ENCODE results near the gene RBCK1. TPM values are rescaled to one million over a fixed set of nuclear protein-coding genes. Genes with fewer than 3 reads are reported as not detected.

Gene RBCK1
- total and polyA plus RNA-seq, 10 of the 15 experiments (the other 5 are each of a cell fraction or from before 2014, with no cell fraction given) = 14.1 to 99.7 (median 76.0) TPM

DNA sequence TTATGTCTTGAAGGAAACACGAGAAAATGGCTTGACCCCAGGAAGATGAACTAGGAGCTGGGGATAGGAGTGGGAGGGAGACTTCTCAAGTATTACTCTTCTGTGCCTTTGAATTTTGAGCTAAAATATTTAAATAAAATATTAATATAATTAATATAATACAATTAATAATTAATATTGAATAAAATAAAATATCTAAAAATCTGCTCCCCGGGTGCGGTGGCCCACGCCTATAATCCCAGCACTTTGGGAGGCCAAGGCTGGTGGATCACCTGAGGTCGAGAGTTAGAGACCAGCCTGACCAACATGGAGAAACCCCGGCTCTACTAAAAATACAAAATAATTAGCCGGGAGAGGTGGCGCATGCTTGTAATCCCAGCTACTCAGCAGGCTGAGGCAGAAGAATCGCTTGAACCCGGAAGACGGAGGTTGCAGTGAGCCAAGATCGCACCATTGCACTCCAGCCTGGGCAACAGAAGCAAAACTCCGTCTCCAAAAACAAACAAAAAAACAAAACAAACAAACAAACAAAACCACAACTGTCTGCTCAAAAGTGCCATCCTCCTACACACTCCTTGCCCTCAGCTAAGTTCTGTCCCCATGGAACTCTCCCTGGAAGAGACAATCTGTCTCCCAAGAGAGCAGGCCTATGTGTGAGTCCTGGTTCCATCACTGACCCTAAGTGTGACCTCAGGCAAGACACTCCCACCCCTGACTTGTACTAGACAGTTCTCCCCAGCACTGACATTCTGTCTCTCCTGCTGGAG lies 41.2 kb upstream of the RBCK1 start:
- TF ChIP-seq YY1 (IDR thresholded peaks at IDR 0.05; ENCODE audit: low read depth, low read length) = no peak
- TF ChIP-seq, protein P1, sequence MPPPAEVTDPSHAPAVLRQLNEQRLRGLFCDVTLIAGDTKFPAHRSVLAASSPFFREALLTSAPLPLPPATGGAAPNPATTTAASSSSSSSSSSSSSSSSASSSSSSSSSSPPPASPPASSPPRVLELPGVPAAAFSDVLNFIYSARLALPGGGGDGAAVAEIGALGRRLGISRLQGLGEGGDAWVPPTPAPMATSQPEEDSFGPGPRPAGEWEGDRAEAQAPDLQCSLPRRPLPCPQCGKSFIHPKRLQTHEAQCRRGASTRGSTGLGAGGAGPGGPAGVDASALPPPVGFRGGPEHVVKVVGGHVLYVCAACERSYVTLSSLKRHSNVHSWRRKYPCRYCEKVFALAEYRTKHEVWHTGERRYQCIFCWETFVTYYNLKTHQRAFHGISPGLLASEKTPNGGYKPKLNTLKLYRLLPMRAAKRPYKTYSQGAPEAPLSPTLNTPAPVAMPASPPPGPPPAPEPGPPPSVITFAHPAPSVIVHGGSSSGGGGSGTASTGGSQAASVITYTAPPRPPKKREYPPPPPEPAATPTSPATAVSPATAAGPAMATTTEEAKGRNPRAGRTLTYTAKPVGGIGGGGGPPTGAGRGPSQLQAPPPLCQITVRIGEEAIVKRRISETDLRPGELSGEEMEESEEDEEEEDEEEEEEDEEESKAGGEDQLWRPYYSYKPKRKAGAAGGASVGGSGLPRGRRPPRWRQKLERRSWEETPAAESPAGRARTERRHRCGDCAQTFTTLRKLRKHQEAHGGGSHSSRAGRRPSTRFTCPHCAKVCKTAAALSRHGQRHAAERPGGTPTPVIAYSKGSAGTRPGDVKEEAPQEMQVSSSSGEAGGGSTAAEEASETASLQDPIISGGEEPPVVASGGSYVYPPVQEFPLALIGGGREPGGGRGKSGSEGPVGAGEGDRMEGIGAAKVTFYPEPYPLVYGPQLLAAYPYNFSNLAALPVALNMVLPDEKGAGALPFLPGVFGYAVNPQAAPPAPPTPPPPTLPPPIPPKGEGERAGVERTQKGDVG (CRISPR knock-in tag; IDR thresholded peaks at IDR 0.05) = no peak
- TF ChIP-seq, protein P2, sequence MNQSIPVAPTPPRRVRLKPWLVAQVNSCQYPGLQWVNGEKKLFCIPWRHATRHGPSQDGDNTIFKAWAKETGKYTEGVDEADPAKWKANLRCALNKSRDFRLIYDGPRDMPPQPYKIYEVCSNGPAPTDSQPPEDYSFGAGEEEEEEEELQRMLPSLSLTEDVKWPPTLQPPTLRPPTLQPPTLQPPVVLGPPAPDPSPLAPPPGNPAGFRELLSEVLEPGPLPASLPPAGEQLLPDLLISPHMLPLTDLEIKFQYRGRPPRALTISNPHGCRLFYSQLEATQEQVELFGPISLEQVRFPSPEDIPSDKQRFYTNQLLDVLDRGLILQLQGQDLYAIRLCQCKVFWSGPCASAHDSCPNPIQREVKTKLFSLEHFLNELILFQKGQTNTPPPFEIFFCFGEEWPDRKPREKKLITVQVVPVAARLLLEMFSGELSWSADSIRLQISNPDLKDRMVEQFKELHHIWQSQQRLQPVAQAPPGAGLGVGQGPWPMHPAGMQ (IDR thresholded peaks at IDR 0.05; ENCODE audit: borderline replicate concordance) = no peak
- TF ChIP-seq, protein P3, sequence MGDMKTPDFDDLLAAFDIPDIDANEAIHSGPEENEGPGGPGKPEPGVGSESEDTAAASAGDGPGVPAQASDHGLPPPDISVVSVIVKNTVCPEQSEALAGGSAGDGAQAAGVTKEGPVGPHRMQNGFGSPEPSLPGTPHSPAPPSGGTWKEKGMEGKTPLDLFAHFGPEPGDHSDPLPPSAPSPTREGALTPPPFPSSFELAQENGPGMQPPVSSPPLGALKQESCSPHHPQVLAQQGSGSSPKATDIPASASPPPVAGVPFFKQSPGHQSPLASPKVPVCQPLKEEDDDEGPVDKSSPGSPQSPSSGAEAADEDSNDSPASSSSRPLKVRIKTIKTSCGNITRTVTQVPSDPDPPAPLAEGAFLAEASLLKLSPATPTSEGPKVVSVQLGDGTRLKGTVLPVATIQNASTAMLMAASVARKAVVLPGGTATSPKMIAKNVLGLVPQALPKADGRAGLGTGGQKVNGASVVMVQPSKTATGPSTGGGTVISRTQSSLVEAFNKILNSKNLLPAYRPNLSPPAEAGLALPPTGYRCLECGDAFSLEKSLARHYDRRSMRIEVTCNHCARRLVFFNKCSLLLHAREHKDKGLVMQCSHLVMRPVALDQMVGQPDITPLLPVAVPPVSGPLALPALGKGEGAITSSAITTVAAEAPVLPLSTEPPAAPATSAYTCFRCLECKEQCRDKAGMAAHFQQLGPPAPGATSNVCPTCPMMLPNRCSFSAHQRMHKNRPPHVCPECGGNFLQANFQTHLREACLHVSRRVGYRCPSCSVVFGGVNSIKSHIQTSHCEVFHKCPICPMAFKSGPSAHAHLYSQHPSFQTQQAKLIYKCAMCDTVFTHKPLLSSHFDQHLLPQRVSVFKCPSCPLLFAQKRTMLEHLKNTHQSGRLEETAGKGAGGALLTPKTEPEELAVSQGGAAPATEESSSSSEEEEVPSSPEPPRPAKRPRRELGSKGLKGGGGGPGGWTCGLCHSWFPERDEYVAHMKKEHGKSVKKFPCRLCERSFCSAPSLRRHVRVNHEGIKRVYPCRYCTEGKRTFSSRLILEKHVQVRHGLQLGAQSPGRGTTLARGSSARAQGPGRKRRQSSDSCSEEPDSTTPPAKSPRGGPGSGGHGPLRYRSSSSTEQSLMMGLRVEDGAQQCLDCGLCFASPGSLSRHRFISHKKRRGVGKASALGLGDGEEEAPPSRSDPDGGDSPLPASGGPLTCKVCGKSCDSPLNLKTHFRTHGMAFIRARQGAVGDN (IDR thresholded peaks at IDR 0.05) = no peak
- no peak for TF ChIP-seq SUZ12 (IDR thresholded peaks at IDR 0.05; ENCODE audit: unreplicated experiment)
- TF ChIP-seq, protein P4, sequence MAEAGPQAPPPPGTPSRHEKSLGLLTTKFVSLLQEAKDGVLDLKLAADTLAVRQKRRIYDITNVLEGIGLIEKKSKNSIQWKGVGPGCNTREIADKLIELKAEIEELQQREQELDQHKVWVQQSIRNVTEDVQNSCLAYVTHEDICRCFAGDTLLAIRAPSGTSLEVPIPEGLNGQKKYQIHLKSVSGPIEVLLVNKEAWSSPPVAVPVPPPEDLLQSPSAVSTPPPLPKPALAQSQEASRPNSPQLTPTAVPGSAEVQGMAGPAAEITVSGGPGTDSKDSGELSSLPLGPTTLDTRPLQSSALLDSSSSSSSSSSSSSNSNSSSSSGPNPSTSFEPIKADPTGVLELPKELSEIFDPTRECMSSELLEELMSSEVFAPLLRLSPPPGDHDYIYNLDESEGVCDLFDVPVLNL (IDR thresholded peaks at IDR 0.05; ENCODE audit: low read depth, low read length) = no peak
- H2AFZ ChIP-seq (ENCODE audit: control insufficient read depth, low read depth, low read length) = no peak overlapping the region
- ChIA-PET POLR2A (interaction anchor here (0.6 kb wide), 1 partner anchor 57 kb away, joined by 3 read pairs; no protein-coding TSS in a partner anchor), CTCF (interaction anchor here (1.3 to 1.7 kb wide), 2 partner anchors 112 to 278 kb away, joined by 3 to 7 read pairs; no protein-coding TSS in a partner anchor), SMC1A (ENCODE audit: uncharacterized antibody, unreplicated experiment) (no interaction called here), RAD21 (ENCODE audit: unreplicated experiment) (no interaction called here)
- no peaks in the 10 kb centered on the region for H3K36me3 ChIP-seq (ENCODE audit: control insufficient read depth in 2 of 2, insufficient read depth in 2 of 2, low read length in 1 of 2)
- H3K9ac ChIP-seq (ENCODE audit: control insufficient read depth, insufficient read depth, low read length) = no peak overlapping the region
- intact Hi-C loops (cut with micrococcal nuclease; ENCODE audit: unreplicated experiment) = no loop called here
- in situ Hi-C loops (cut with MboI) = no loop called here
- no peak for ATAC-seq
- H3K9me3 ChIP-seq (replicated peaks; ENCODE audit: control insufficient read depth, insufficient read depth, low read length) = no peaks in the 10 kb centered on the region
- WGBS (ENCODE audit: insufficient coverage, insufficient replicate concordance, low lambda C conversion rate, missing lambda C conversion rate) = 77% methylated on average over 13 of the region's 13 CpGs
- DNase-seq (ENCODE audit: low read depth, low spot score) = no peak
- no peak for FAIRE-seq
- H3K4me3 ChIP-seq = no peak overlapping the region
- no TSS peak for BruUV-seq (replicated peaks)
- no peaks in the 10 kb centered on the region for H3K79me2 ChIP-seq (ENCODE audit: control insufficient read depth, insufficient read depth, low read length)
- H4K20me1 ChIP-seq (ENCODE audit: control insufficient read depth, insufficient read depth) = no peaks in the 10 kb centered on the region
- H3K27me3 ChIP-seq (replicated peaks in 1 of 2; ENCODE audit: control insufficient read depth in 2 of 2, insufficient read depth in 2 of 2, low read length in 1 of 2) = no peaks in the 10 kb centered on the region
- H3K4me1 ChIP-seq (ENCODE audit: control insufficient read depth, insufficient read depth, low read length) = peaks cover 11% of the 10 kb centered on the region
- no peak overlapping the region for H3K4me2 ChIP-seq (ENCODE audit: control insufficient read depth, insufficient read depth)
- H3K27ac ChIP-seq (ENCODE audit: control insufficient read depth, insufficient read depth) = no peak overlapping the region

Measured in GM12878 (cell line).